GM19397 (cell line): ENCODE measurements around the gene RIT2.

Source experiments
- ATAC-seq: cut with Tn5 transposase; IDR thresholded peaks from one replicate; pipeline ENCODE4 v1.9.1; 2021; ENCODE audit warnings: mild to moderate bottlenecking, moderate library complexity; ENCODE audit not compliant: unreplicated experiment

The RIT2 gene

GRCh38 chr18:42707080-42707479 is 408.4 kb downstream of the RIT2 start:
- ATAC-seq = no peak

- no peak for ATAC-seq
These were observed 408.9 kb downstream of the RIT2 start for GRCh38 chr18:42706618-42707017.

- ATAC-seq = no peak
These were observed 409.4 kb downstream of the RIT2 start for GRCh38 chr18:42706029-42706608.
